Measurements from ENCODE around the gene PRR23B.

DNA sequence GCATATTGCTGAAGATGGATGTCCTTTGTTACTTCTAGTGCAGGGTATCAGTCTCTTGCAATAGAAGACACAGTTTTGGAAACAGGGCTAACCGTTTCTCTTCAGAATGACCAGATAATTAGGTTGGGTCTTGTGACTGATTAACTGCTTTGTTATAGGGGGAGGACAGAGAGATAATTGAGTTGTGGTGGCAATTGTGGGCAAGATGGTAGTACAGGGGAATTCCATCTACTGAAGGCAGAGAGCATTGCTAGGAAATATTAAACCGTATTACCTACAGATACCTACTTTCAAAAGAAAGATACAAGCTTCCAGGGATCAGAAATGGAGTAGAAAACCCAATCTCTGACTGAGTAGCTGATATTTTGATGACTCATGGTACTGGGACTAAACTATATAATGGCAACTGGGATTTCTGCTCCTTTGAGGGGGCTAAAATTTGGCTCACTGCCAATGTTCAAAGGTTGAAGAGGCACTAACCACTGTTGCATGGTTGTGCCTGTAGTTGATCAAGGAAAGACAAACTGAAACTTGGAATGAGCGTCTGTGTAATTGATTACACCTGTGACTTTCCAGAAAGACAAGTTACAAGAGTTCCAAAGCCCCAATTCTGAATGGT, 4.2 kb downstream of the PRR23B start:
- TF ChIP-seq, protein P1, sequence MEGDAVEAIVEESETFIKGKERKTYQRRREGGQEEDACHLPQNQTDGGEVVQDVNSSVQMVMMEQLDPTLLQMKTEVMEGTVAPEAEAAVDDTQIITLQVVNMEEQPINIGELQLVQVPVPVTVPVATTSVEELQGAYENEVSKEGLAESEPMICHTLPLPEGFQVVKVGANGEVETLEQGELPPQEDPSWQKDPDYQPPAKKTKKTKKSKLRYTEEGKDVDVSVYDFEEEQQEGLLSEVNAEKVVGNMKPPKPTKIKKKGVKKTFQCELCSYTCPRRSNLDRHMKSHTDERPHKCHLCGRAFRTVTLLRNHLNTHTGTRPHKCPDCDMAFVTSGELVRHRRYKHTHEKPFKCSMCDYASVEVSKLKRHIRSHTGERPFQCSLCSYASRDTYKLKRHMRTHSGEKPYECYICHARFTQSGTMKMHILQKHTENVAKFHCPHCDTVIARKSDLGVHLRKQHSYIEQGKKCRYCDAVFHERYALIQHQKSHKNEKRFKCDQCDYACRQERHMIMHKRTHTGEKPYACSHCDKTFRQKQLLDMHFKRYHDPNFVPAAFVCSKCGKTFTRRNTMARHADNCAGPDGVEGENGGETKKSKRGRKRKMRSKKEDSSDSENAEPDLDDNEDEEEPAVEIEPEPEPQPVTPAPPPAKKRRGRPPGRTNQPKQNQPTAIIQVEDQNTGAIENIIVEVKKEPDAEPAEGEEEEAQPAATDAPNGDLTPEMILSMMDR (optimal IDR thresholded peaks at IDR 0.05 in 1 of 3, IDR thresholded peaks at IDR 0.05 in 1 of 3, conservative IDR thresholded peaks at IDR 0.05 in 1 of 3; ENCODE audit: extremely low read depth in 1 of 3, insufficient read depth in 2 of 3, low read length in 3 of 3), result no peak
- TF ChIP-seq EZH2 (IDR thresholded peaks at IDR 0.05; ENCODE audit: low read length), result no peak
